Lower lobe of right lung (tissue), 2 donors: ENCODE measurements around the gene CASP4. TPM values are rescaled to one million over a fixed set of nuclear protein-coding genes. Genes with fewer than 3 reads are reported as not detected.
"Not testable (repeated sequence)": the region's sequence is repeated elsewhere in the genome, so short reads cannot be mapped to it uniquely, and the experiment has no call there.

Experiments
- ATAC-seq, 2 donors: fragments of 200-7000 bp; cut with Tn5 transposase; one replicate each; pipeline ENCODE4 v1.9.1; 2020 to 2022; ENCODE audit warnings: mild to moderate bottlenecking in 2 of 2, moderate library complexity in 2 of 2
- DNase-seq: peaks from one replicate; pipeline ENCODE4 v3.0.0-alpha.2; 2020
- H3K27ac ChIP-seq: fragments of 200-600 bp; one replicate; pipeline ENCODE4 v1.8.0; 2022
- H3K27me3 ChIP-seq: fragments of 200-600 bp; one replicate; pipeline ENCODE4 v1.8.0; 2022; ENCODE audit warnings: low read depth
- H3K36me3 ChIP-seq: fragments of 200-600 bp; one replicate; pipeline ENCODE4 v1.8.0; 2022; ENCODE audit warnings: mild to moderate bottlenecking
- H3K4me1 ChIP-seq: fragments of 200-600 bp; one replicate; pipeline ENCODE4 v1.8.0; 2022
- H3K4me3 ChIP-seq: fragments of 200-600 bp; one replicate; pipeline ENCODE4 v1.8.0; 2022; ENCODE audit warnings: mild to moderate bottlenecking
- H3K9me3 ChIP-seq: fragments of 200-600 bp; one replicate; pipeline ENCODE4 v1.8.0; 2022
- intact Hi-C: fragments of 100-400 bp; cut with DNase I; formaldehyde crosslinking; loops from one replicate; pipeline ENCODE4 v1.11.0; 2022
- total RNA-seq: library from RNA; stranded (reverse); fragmentation: NEBNext Ultra II Directional; extraction: Animal tissue kit (Norgen Biotek cat#: 25700); gene quantifications from one replicate; pipeline ENCODE4 v1.2.1, GENCODE V29; 2021
- TF ChIP-seq, protein P1 (sequence below): fragments of 200-600 bp; IDR thresholded peaks from one replicate; pipeline ENCODE4 v1.8.0; 2022; ENCODE audit warnings: antibody characterized with exemption, mild to moderate bottlenecking
- donor health status: DM: no; HTN: yes; CAD: no; lungs with severe emphysema.

Gene CASP4
- total RNA-seq, 1 donor from 2014 or later: 113 TPM

DNA sequence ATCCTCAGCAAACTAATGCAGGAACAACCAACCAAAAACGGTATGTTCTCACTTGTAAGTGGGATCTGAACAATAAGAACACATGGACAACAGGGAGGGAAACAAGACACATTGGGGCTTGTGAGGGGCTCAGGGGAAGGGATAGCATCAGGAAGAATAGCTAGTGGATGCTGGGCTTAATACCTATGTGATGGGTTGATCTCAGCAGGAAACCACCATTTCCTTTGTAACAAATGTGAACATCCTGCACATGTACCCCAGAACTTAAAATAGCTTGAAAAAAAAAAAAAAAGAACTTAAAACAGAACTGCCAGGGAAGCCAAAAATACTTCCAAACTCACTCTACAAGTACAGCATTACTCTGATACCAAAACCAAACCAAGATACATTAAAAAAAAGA, 33.8 kb downstream of the CASP4 start:
- Histone ChIP-seq H3K27ac (no peak overlapping the region), H3K9me3 (peaks cover 3% of the 10 kb centered on the region), H3K4me1 (peaks cover 3% of the 10 kb centered on the region), H3K36me3 (no peaks in the 10 kb centered on the region), H3K4me3 (no peak overlapping the region), H3K27me3 (no peaks in the 10 kb centered on the region)
- intact Hi-C loops: no loop called here
- TF ChIP-seq, protein P1, sequence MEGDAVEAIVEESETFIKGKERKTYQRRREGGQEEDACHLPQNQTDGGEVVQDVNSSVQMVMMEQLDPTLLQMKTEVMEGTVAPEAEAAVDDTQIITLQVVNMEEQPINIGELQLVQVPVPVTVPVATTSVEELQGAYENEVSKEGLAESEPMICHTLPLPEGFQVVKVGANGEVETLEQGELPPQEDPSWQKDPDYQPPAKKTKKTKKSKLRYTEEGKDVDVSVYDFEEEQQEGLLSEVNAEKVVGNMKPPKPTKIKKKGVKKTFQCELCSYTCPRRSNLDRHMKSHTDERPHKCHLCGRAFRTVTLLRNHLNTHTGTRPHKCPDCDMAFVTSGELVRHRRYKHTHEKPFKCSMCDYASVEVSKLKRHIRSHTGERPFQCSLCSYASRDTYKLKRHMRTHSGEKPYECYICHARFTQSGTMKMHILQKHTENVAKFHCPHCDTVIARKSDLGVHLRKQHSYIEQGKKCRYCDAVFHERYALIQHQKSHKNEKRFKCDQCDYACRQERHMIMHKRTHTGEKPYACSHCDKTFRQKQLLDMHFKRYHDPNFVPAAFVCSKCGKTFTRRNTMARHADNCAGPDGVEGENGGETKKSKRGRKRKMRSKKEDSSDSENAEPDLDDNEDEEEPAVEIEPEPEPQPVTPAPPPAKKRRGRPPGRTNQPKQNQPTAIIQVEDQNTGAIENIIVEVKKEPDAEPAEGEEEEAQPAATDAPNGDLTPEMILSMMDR: no peak
- ATAC-seq (no peak), DNase-seq (no peak)

DNA sequence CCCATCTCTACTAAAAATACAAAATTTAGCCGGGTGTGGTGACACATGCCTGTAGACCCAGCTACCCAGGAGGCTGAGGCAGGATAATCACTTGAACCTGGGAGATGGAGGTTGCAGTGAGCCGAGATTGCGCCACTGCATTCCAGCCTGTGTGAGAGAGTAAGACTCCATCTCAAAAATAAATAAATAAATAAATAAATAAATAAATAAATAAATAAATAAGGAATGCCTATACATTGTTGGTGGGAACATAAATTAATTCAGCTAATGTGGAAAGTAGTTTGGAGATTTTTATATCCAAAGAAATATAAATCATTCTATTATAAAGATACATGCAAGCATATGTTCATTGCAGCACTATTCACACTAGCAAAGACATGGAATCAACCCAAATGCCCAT, 34.3 kb downstream of the CASP4 start:
- intact Hi-C loops, H3K9me3 ChIP-seq, DNase-seq, H3K36me3 ChIP-seq, ATAC-seq, H3K4me1 ChIP-seq, H3K27ac ChIP-seq, H3K27me3 ChIP-seq, H3K4me3 ChIP-seq: not testable (repeated sequence)

DNA sequence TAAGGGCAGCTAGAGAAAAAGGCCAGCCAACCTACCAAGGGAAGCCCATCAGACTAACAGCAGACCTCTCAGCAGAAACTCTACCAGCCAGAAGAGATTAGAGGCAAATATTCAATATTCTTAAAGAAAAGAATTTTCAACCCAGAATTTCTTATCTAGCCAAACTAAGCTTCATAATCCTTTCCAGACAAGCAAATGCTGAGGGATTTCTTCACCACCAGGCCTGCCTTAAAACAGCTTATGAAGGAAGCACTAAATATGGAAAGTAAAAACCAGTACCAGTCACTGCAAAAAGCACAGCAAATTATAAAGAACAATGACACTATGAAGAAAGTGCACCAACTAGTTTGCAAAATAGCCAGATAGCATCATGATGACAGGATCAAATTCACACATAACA, 39.6 kb downstream of the CASP4 start:
- no peak overlapping the region for H3K27ac ChIP-seq
- no peaks in the 10 kb centered on the region for H3K4me1 ChIP-seq
- TF ChIP-seq, protein P1: no peak
- intact Hi-C loops: no loop called here
- no peaks in the 10 kb centered on the region for H3K27me3 ChIP-seq
- no peak for ATAC-seq
- no peak overlapping the region for H3K4me3 ChIP-seq
- peaks cover 3% of the 10 kb centered on the region for H3K9me3 ChIP-seq
- DNase-seq: no peak
- H3K36me3 ChIP-seq: no peaks in the 10 kb centered on the region

DNA sequence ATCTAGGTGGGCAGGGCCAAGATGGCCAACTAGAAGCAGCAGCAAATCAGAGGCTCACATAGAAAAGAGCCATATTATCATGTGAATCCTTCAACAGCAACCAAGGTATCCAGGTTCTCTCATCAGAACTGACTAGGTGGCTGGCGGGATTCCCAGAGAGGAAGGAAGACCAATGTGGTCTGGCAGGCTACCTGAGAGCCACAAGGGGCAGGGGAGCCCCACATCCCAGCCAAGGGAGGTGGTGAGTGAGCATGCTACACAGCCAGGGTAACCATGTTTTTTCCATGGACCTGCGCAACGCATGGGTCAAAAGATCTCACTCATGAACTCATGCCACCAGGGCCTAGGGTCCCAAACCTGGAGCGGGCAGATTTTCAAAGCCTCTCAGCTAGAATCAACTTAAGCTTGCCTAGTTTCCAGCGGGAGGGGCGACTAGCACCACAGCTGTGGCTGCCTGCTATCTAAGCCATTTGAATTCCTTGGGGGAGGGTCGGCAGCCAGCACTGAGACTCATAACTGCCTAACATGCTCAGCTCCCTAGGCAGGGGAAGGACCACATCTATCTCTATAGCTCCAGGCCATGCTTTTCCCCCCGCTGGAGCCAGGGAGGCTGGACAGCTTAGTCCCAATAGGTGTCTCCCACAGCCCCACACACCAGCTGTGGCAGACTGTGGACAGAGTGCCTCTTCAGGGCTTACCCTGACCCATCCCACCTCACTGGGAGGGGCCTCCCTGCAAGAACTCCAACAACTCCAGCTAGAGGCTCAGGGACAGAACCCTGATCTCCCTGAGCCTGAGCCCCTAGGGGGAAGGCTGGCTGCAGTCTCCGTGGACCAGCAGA, 41.4 kb downstream of the CASP4 start:
- H3K36me3 ChIP-seq: no peaks in the 10 kb centered on the region
- H3K27me3 ChIP-seq: no peaks in the 10 kb centered on the region
- peaks cover 3% of the 10 kb centered on the region for H3K9me3 ChIP-seq
- H3K27ac ChIP-seq: no peak overlapping the region
- ATAC-seq: no peak
- intact Hi-C loops: no loop called here
- H3K4me1 ChIP-seq: no peaks in the 10 kb centered on the region
- no peak for DNase-seq
- no peak overlapping the region for H3K4me3 ChIP-seq
- TF ChIP-seq, protein P1: no peak

DNA sequence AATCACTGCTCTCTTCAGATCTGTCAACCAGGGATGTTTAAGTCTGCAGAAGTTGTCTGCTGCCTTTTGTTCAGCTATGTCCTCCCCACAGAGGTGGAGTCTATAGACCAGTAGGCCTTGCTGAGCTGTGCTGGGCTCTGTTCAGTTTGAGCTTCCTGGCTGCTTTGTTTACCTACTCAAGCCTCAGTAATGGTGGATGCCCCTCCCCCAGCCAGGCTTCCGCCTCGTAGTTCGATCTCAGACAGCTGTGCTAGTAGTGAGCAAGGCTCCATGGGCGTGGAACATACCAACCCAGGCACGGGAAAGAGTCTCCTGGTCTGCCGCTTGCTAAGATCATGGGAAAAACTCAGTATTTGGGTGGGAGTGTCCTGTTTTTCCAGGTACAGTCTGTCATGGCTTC, 42.5 kb downstream of the CASP4 start:
- DNase-seq (no peak), ATAC-seq (no peak)
- no peaks in the 10 kb centered on the region for H3K4me1 ChIP-seq
- H3K4me3 ChIP-seq: no peak overlapping the region
- no peaks in the 10 kb centered on the region for H3K27me3 ChIP-seq
- H3K9me3 ChIP-seq: peaks cover 3% of the 10 kb centered on the region
- no peak overlapping the region for H3K27ac ChIP-seq
- intact Hi-C loops: no loop called here
- H3K36me3 ChIP-seq: no peaks in the 10 kb centered on the region
- TF ChIP-seq, protein P1: no peak

DNA sequence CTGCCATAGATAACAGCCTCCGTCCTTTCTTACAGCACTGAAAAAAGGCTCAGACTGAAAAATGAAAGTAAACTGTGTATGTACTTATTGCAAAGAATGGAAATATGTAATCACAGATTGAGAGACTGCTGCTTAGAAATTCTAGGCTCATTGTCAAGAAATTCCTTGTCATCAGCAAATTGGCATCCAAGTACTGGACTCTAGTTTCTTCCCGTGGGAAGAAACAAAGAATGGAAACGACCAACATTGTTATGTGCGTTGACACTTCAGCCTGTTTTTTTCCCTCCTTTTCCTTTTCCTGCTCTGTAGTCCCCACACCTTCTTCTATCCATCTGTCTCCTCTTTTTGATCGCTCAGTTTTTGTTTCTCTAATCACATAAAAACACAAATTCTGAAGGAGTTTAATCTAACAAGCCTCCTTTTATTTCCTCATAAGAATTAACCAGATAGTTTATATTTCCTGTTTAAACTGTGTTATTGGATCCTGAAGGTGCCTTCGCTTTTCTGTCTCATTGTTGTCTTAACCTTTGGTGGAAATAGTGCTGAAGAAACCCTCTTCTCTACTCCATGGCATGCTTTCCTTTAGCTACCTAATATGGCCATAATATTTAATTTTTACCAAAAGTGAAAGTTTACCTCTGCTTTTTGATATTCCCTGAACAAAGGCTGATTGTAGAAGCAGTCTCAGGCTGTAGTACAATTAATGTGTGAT, 50.1 kb downstream of the CASP4 start:
- TF ChIP-seq, protein P1: no peak
- Histone ChIP-seq H3K4me1 (peaks cover 25% of the 10 kb centered on the region), H3K27me3 (no peaks in the 10 kb centered on the region), H3K27ac (peak overlapping the region; percentile 77), H3K4me3 (peak overlapping the region; percentile 50), H3K36me3 (no peaks in the 10 kb centered on the region), H3K9me3 (no peaks in the 10 kb centered on the region)
- DNase-seq (no peak), ATAC-seq (peak; percentile 70 to 89)
- intact Hi-C loops: no loop called here
